Purkinje cell (primary cell): Measurements from ENCODE around the gene MARCHF2. TPM values are rescaled to one million over a fixed set of nuclear protein-coding genes. Genes with fewer than 3 reads are reported as not detected.

ENCODE experiments used
- polyA plus RNA-seq: library from polyadenylated mRNA; unstranded; fragments of >200 nt; fragmentation: Nextera tagmentation; gene quantifications from 2 replicates; pipeline ENCODE4 v1.2.1, GENCODE V29; 2014

MARCHF2 gene, protein sequence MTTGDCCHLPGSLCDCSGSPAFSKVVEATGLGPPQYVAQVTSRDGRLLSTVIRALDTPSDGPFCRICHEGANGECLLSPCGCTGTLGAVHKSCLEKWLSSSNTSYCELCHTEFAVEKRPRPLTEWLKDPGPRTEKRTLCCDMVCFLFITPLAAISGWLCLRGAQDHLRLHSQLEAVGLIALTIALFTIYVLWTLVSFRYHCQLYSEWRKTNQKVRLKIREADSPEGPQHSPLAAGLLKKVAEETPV
- polyA plus RNA-seq: 8.4 and 12.8 TPM in 2 replicates

DNA sequence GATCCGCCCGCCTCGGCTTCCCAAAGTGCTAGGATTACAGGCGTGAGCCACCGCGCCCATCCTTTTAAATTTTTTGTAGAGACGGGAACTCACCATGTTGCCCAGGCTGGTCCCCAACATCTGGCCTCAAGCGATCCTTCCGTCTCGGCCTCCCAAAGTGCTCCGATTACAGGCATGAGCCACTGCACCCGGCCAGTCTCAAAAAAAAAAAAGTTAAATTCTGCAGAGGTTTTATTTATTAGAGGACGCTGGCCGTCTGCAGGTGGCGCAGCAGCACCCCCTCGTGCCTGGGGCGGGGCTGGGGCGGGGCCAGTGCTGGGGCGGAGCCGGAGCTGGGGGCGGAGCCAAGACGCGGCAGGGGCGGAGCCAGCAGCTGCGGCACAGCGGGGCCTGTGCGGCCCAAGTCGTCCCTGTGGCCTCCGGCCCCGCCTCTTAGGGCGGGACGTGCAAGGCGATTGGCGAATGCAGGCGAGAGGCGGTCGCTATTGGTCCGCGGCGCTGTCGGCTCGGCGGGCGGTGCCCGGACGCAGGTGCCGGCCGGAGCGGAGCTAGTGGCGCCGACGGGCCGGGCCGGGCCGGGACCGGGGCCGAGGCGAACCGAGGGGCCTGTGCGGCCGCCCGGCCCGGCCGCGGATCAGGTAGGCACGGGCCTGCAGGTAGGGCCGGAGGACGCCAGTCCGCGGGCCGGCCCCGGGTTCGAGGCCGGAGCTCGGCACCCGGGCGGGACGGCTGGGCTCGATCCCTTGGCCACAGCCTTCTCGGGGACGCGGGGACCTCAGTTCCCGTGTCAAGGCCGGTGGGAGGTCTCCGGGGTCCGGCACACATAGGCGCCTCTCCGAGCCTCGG is at the start of gene MARCHF2:
Gene MARCHF2, plus strand, starts transcription at position 523 of the 846 bp plus-strand sequence. CDS start 8,536 bp downstream, outside the sequence.

GRCh38 chr19:8363803-8364771 is 49.0 kb upstream of the MARCHF2 start, which contains the start of gene ANGPTL4:
Gene ANGPTL4 (plus strand): TSS chr19:8364155. CDS start chr19:8364322, 167 bp downstream.

DNA sequence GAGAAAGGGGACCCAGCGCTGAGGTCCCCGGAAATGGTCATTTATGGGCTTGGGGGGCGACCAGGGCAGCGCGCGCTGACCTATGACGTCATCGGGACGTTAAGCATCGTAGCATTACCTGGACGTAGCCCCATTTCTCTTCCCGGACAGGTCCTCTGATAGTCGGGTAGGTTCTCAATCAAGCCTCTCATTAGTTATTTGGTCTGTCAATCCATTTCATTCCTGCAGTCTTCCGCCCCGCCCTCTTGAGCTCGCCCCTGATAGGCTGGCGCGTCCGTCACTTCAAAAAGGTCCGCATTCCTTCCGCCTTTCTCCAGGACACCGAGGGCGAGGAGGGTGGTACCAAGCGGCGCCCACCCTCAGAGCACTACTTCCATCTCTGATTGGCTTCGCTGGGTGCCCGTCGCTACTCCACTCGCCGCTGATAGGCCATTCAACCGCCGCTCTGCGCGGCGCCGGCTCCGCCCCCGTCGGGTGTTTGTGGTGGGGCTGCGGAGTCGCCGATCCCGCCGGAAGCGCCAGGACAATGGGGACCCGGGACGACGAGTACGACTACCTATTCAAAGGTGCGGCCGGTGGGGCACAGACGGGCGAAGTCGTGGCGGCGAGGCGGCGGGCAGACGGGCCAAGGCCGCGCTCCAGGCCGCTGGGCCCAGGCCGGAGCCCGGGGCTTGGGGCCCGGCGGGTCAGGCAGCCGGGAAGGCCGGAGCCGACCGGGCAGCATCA is 23.1 kb upstream of the MARCHF2 start, which contains the start of gene RAB11B:
Gene RAB11B, plus strand, starts transcription at position 470 of the 726 bp plus-strand sequence. Its CDS starts 57 bp downstream, at position 527.

GRCh38 chr19:8444677-8445487 is 31.8 kb downstream of the MARCHF2 start, which contains the start of gene HNRNPM:
Gene HNRNPM (plus strand): TSS chr19:8444975. CDS start chr19:8444999, 24 bp downstream.

Other genes with a start within 250 kb of the MARCHF2 start
- 1.3 and 3.1 TPM in 2 replicates for gene CERS4, start 203.9 kb upstream of the MARCHF2 start, polyA plus RNA-seq
- gene CD320, start 104.9 kb upstream of the MARCHF2 start, polyA plus RNA-seq: 16.1 and 22.6 TPM in 2 replicates
- gene NDUFA7, start 91.9 kb upstream of the MARCHF2 start, polyA plus RNA-seq: 393 and 475 TPM in 2 replicates
- 731 and 808 TPM in 2 replicates for gene RPS28, start 91.8 kb upstream of the MARCHF2 start, polyA plus RNA-seq
- not detected in 2 replicates for gene KANK3, start 70.0 kb upstream of the MARCHF2 start, polyA plus RNA-seq
- gene ANGPTL4, start 49.1 kb upstream of the MARCHF2 start, polyA plus RNA-seq: 1.8 TPM in 1 of 2 replicates, not detected in the other
- gene RAB11B, start 22.9 kb upstream of the MARCHF2 start, polyA plus RNA-seq: 40.3 and 43.4 TPM in 2 replicates
- 13.6 and 16.2 TPM in 2 replicates for gene HNRNPM, start 31.7 kb downstream of the MARCHF2 start, polyA plus RNA-seq
- gene PRAM1, start 89.3 kb downstream of the MARCHF2 start, polyA plus RNA-seq: not detected in 2 replicates
- 0.31 TPM in 1 of 2 replicates, not detected in the other for gene ZNF414, start 100.9 kb downstream of the MARCHF2 start, polyA plus RNA-seq
- 0.29 and 1.5 TPM in 2 replicates for gene MYO1F, start 164.1 kb downstream of the MARCHF2 start, polyA plus RNA-seq
- gene ADAMTS10, start 197.4 kb downstream of the MARCHF2 start, polyA plus RNA-seq: 0.17 TPM in 1 of 2 replicates, not detected in the other
- not detected in 2 replicates for gene NFILZ, start 217.3 kb downstream of the MARCHF2 start, polyA plus RNA-seq